ENCODE results near the gene SHH. TPM values are rescaled to one million over a fixed set of nuclear protein-coding genes. Genes with fewer than 3 reads are reported as not detected.

Gene SHH
- total and polyA plus RNA-seq, 2 of the 13 experiments (the other 11 are each of a cell fraction or from before 2014, with no cell fraction given) = 1.9 to 3.4 TPM

DNA sequence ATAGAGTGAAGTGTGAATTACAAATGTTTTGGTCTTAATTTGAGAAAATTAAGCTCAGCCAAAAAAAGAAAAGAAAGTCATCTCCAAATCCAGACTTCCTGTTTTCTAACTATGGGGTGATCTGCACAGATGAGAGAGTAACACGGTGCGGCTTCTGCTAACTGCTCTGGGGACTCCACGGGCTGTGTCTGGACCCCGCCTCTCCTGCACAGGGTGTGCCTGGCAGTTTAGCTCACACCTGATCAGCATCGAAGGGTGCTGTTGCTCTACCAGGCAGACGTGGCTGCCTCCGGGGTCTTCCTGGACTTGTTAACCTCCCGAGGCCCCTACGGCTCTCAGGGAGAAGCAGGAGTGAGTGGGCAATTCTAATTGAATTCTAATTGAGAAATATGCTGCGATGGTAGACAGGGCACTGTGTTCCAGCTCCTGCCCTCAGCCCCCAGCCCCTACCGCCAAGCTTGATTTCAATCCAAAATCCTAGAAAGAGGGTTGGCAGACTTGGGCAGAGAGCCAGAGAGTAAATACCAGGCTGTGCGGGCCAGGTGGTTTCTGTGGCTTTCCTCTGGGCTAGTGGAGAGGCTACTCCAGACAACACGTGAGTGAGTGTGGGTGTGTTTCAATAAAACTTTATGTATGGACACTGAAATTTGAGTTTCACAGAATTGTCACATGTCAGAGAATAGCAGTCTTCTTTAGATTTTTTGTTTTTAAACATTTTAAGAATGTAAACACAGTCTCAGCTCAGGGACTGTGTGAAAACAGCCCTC, 13.4 kb downstream of the SHH start:
- POLR2A ChIA-PET = interaction anchor here (2.1 kb wide), 1 partner anchor 10 kb away, joined by 8 read pairs; no protein-coding TSS in a partner anchor
- 33% methylated on average over 7 of the region's 13 CpGs for WGBS (ENCODE audit: low lambda C conversion rate)
- Histone ChIP-seq H4K20me1 (ENCODE audit: insufficient read depth, low read length) (no peaks in the 10 kb centered on the region), H3K4me1 (ENCODE audit: insufficient read depth, low read length) (peaks cover 42% of the 10 kb centered on the region), H3K4me2 (ENCODE audit: low read depth, low read length) (no peak overlapping the region), H3K9me3 (ENCODE audit: low read length) (no peaks in the 10 kb centered on the region), H3K27ac (ENCODE audit: extremely low read length, insufficient read depth, low read length) (no peak overlapping the region), H3K79me2 (ENCODE audit: insufficient read depth, low read length) (no peaks in the 10 kb centered on the region), H3K9ac (ENCODE audit: insufficient read depth, low read depth, low read length) (no peak overlapping the region), H3K4me3 (replicated peaks in 1 of 3; ENCODE audit: insufficient read depth in 1 of 3, low read depth in 2 of 3, low read length in 3 of 3) (no peak overlapping the region), H3K27me3 (ENCODE audit: control insufficient read depth in 1 of 2, insufficient read depth in 2 of 2, low read length in 2 of 2) (peaks cover 7 to 38% of the 10 kb centered on the region in 2 experiments; a peak in 4 of 5 replicates), H2AFZ (ENCODE audit: low read length) (no peak overlapping the region), H3K36me3 (replicated peaks in 1 of 2; ENCODE audit: control insufficient read depth in 1 of 2, insufficient read depth in 2 of 2, low read length in 2 of 2) (no peaks in the 10 kb centered on the region)
- ATAC-seq (no peak), DNase-seq (ENCODE audit: low spot score) (no peak), FAIRE-seq (no peak)
- TF ChIP-seq ZNF747 (CRISPR knock-in tag; IDR thresholded peaks at IDR 0.05; ENCODE audit: borderline replicate concordance) (no peak), GMEB1 (CRISPR knock-in tag; IDR thresholded peaks at IDR 0.05; ENCODE audit: borderline replicate concordance) (no peak), ZNF816 (CRISPR knock-in tag; IDR thresholded peaks at IDR 0.05; ENCODE audit: borderline replicate concordance) (no peak), MXI1 (IDR thresholded peaks at IDR 0.05; ENCODE audit: borderline replicate concordance, low read depth, low read length) (no peak), SAP130 (CRISPR knock-in tag; IDR thresholded peaks at IDR 0.05; ENCODE audit: low read depth) (no peak), BCL6 (CRISPR knock-in tag; IDR thresholded peaks at IDR 0.05) (peak; percentile 81), HNF4G (IDR thresholded peaks at IDR 0.05; ENCODE audit: borderline replicate concordance, low read depth, low read length) (no peak), HNF4G (CRISPR knock-in tag; IDR thresholded peaks at IDR 0.05; ENCODE audit: borderline replicate concordance, low read depth) (no peak), SMAD3 (CRISPR knock-in tag; IDR thresholded peaks at IDR 0.05) (no peak), ZBTB40 (IDR thresholded peaks at IDR 0.05) (peak; percentile 49), ZBTB40 (CRISPR knock-in tag; IDR thresholded peaks at IDR 0.05) (peak; percentile 97), RFX5 (IDR thresholded peaks at IDR 0.05; ENCODE audit: low read depth, low read length) (no peak), LCORL (IDR thresholded peaks at IDR 0.05) (no peak), LCORL (CRISPR knock-in tag; IDR thresholded peaks at IDR 0.05) (no peak)
- BruUV-seq (replicated peaks) = no TSS peak
- intact Hi-C loops (cut with micrococcal nuclease; ENCODE audit: unreplicated experiment) = loop anchor here (5.0 kb wide), 1 partner anchor 1018 kb away; no protein-coding TSS in a partner anchor
- in situ Hi-C loops (cut with HindIII; ENCODE audit: extremely low pct_ligation_motif_present, low pct_unique_long_range_greater_than_20kb) = loop anchor here (5.0 kb wide), 1 partner anchor 1018 kb away; no protein-coding TSS in a partner anchor
- CTCF ChIA-PET (ENCODE audit: low intra/inter-chr PET ratio, low total read pairs) = no interaction called here

Data from HepG2 (cell line).